ENCODE data around the gene STARD3NL. TPM values are rescaled to one million over a fixed set of nuclear protein-coding genes. Genes with fewer than 3 reads are reported as not detected.

STARD3NL gene
- 60.7 and 66.4 TPM in 2 replicates for total RNA-seq (2022)
- percentile 86 among the genes with signal in this experiment for Bru-seq, nascent RNA
- percentile 76 among the genes with signal in this experiment for BruChase-seq, experiment 1, labeled RNA remaining after a 6-hour chase
- BruChase-seq, experiment 2, labeled RNA remaining after a 2-hour chase, result percentile 65 among the genes with signal in this experiment
- long read RNA-seq, transcript STARD3NL-202 (10 exons, 1,365 nt), result minor isoform, 6 of 190 reads
- long read RNA-seq, transcript STARD3NL-204 (8 exons, 1,341 nt), result minor isoform, 15 of 190 reads
- long read RNA-seq, transcript STARD3NL-201 (9 exons, 1,728 nt), result major isoform, 148 of 190 reads
- long read RNA-seq, partial matches to known transcripts, result 9 of 190 reads
- long read RNA-seq, other reads (novel, unspliced or antisense), result 12 of 190 reads

- peak; percentile 99 for DNase-seq
- CTCF ChIA-PET, result interaction anchor here (0.6 to 1.4 kb wide), 10 partner anchors 8 to 277 kb away, joined by 3 to 12 read pairs (median 4); partner anchors contain the start of gene SFRP4
- no peaks in the 10 kb centered on the region for H3K9me3 Mint-ChIP-seq (ENCODE audit: low read depth, unreplicated experiment)
- H3K36me3 Mint-ChIP-seq (ENCODE audit: insufficient read depth, unreplicated experiment), result peaks cover 21% of the 10 kb centered on the region
- no peaks in the 10 kb centered on the region for H3K27me3 Mint-ChIP-seq (ENCODE audit: unreplicated experiment)
- no peak for TF ChIP-seq CTCF (IDR thresholded peaks at IDR 0.05; ENCODE audit: unreplicated experiment)
- intact Hi-C loops (cut with micrococcal nuclease; ENCODE audit: unreplicated experiment), result loop anchor here (2.0 to 5.0 kb wide), 4 partner anchors 39 to 257 kb away; partner anchors contain the start of gene EPDR1
- H3K4me3 Mint-ChIP-seq (ENCODE audit: low read depth, unreplicated experiment), result peak within 1 kb of the TSS; percentile 95
- H3K4me1 Mint-ChIP-seq (ENCODE audit: low read depth, unreplicated experiment), result peaks cover 17% of the 10 kb centered on the region
- no TSS peak for BruUV-seq (replicated peaks)
- peak within 1 kb of the TSS; percentile 90 for H3K27ac Mint-ChIP-seq (ENCODE audit: unreplicated experiment)
These were observed at the start of gene STARD3NL for GRCh38 chr7:38178004-38178694. STARD3NL (plus strand) TSS chr7:38178245; CDS start chr7:38207505, 29,260 bp downstream.

GRCh38 chr7:38129162-38129561 lies 48.9 kb upstream of the STARD3NL start:
- BruUV-seq (replicated peaks), result no TSS peak
- intact Hi-C loops (cut with micrococcal nuclease; ENCODE audit: unreplicated experiment), result no loop called here
- H3K27me3 Mint-ChIP-seq (ENCODE audit: unreplicated experiment), result no peaks in the 10 kb centered on the region
- no peaks in the 10 kb centered on the region for H3K36me3 Mint-ChIP-seq (ENCODE audit: insufficient read depth, unreplicated experiment)
- H3K4me3 Mint-ChIP-seq (ENCODE audit: low read depth, unreplicated experiment), result no peak overlapping the region
- no peak for TF ChIP-seq CTCF (IDR thresholded peaks at IDR 0.05; ENCODE audit: unreplicated experiment)
- CTCF ChIA-PET, result no interaction called here
- no peak for DNase-seq
- no peak overlapping the region for H3K27ac Mint-ChIP-seq (ENCODE audit: unreplicated experiment)
- peaks cover 3% of the 10 kb centered on the region for H3K9me3 Mint-ChIP-seq (ENCODE audit: low read depth, unreplicated experiment)
- H3K4me1 Mint-ChIP-seq (ENCODE audit: low read depth, unreplicated experiment), result no peaks in the 10 kb centered on the region

GRCh38 chr7:38129579-38129978 lies 48.5 kb upstream of the STARD3NL start:
- Mint-ChIP-seq H3K4me1 (ENCODE audit: low read depth, unreplicated experiment) (no peaks in the 10 kb centered on the region), H3K4me3 (ENCODE audit: low read depth, unreplicated experiment) (no peak overlapping the region), H3K27me3 (ENCODE audit: unreplicated experiment) (no peaks in the 10 kb centered on the region), H3K27ac (ENCODE audit: unreplicated experiment) (no peak overlapping the region), H3K36me3 (ENCODE audit: insufficient read depth, unreplicated experiment) (no peaks in the 10 kb centered on the region), H3K9me3 (ENCODE audit: low read depth, unreplicated experiment) (peaks cover 3% of the 10 kb centered on the region)
- DNase-seq, result no peak
- CTCF ChIA-PET, result no interaction called here
- TF ChIP-seq CTCF (IDR thresholded peaks at IDR 0.05; ENCODE audit: unreplicated experiment), result no peak
- no TSS peak for BruUV-seq (replicated peaks)
- intact Hi-C loops (cut with micrococcal nuclease; ENCODE audit: unreplicated experiment), result no loop called here

- no peaks in the 10 kb centered on the region for H3K4me1 Mint-ChIP-seq (ENCODE audit: low read depth, unreplicated experiment)
- BruUV-seq (replicated peaks), result no TSS peak
- no peak overlapping the region for H3K4me3 Mint-ChIP-seq (ENCODE audit: low read depth, unreplicated experiment)
- TF ChIP-seq CTCF (IDR thresholded peaks at IDR 0.05; ENCODE audit: unreplicated experiment), result no peak
- no peaks in the 10 kb centered on the region for H3K27me3 Mint-ChIP-seq (ENCODE audit: unreplicated experiment)
- no peaks in the 10 kb centered on the region for H3K36me3 Mint-ChIP-seq (ENCODE audit: insufficient read depth, unreplicated experiment)
- CTCF ChIA-PET, result no interaction called here
- DNase-seq, result no peak
- intact Hi-C loops (cut with micrococcal nuclease; ENCODE audit: unreplicated experiment), result no loop called here
- peaks cover 4% of the 10 kb centered on the region for H3K9me3 Mint-ChIP-seq (ENCODE audit: low read depth, unreplicated experiment)
- no peak overlapping the region for H3K27ac Mint-ChIP-seq (ENCODE audit: unreplicated experiment)
These were observed 39.9 kb upstream of the STARD3NL start for GRCh38 chr7:38138171-38138570.
